ENCODE data around the gene SQOR.

Gene SQOR

DNA sequence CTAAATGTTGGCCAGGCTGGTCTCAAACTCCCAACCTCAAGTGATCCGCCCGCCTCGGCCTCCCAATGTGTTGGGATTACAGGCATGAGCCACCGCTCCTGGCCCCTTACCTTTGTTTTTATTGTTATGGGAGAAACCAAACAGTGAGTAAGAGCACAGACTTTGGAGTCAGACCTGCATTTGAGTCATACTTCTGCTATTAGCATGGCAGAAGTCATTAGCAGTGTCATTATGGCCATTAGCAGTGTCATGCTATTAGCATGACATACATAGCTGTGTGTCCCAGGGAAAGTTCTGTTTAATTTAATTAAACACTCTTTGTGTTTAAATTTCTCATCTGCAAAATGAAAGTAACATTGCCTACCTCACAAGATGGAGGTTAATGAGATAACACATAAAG lies 54.8 kb downstream of the SQOR start:
- no peak for TF ChIP-seq CTCF (IDR thresholded peaks at IDR 0.05; ENCODE audit: insufficient read depth, low read length, poor library complexity, severe bottlenecking)
- DNase-seq (ENCODE audit: extremely low read depth, insufficient read length) = no peak
- Histone ChIP-seq H3K4me3 (replicated peaks; ENCODE audit: low read depth, low read length) (no peak overlapping the region), H3K27me3 (replicated peaks; ENCODE audit: control insufficient read depth, insufficient read depth, low read length) (no peaks in the 10 kb centered on the region), H3K36me3 (ENCODE audit: control insufficient read depth, insufficient read depth, low read length) (peaks cover 13% of the 10 kb centered on the region)

DNA sequence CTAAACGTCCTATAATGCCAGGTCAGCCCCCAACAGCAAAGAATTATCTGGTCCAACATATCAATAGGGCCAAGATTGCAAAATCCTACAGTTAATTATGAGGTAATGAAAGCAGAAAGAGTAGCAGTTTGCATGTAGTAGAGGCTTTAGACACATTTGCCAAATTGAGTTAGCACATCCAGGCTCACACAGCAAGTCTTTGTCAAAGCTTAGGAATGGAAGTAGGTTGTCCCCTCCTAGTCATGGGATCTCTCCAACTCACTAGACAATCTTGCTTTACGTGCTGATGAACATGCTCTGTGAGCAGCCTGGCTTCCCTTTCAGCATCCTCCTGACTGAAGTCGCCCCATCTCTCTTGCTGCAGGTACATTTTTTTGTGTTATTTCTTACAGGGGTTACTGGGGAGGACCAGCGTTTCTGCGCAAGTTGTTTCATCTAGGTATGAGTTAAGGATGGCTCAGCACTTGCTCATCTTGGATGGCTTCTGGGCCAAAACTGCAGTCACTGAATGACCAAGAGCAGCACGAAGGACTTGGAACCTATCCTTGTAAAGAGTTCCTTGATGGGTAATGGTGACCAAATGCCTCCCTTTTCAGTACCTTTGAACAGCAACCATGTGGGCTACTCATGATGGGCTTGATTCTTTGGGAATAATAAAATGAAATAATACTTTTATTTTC lies 55.9 kb downstream of the SQOR start:
- no peak for TF ChIP-seq CTCF (IDR thresholded peaks at IDR 0.05; ENCODE audit: insufficient read depth, low read length, poor library complexity, severe bottlenecking)
- Histone ChIP-seq H3K4me3 (replicated peaks; ENCODE audit: low read depth, low read length) (no peak overlapping the region), H3K27me3 (replicated peaks; ENCODE audit: control insufficient read depth, insufficient read depth, low read length) (no peaks in the 10 kb centered on the region), H3K36me3 (ENCODE audit: control insufficient read depth, insufficient read depth, low read length) (peaks cover 11% of the 10 kb centered on the region)
- DNase-seq (ENCODE audit: extremely low read depth, insufficient read length) = no peak

- no peak for DNase-seq (ENCODE audit: extremely low read depth, insufficient read length)
- no peaks in the 10 kb centered on the region for H3K36me3 ChIP-seq (ENCODE audit: control insufficient read depth, insufficient read depth, low read length)
- TF ChIP-seq CTCF (IDR thresholded peaks at IDR 0.05; ENCODE audit: insufficient read depth, low read length, poor library complexity, severe bottlenecking) = no peak
- no peak overlapping the region for H3K4me3 ChIP-seq (replicated peaks; ENCODE audit: low read depth, low read length)
- H3K27me3 ChIP-seq (replicated peaks; ENCODE audit: control insufficient read depth, insufficient read depth, low read length) = no peaks in the 10 kb centered on the region
These were observed 66.3 kb downstream of the SQOR start for GRCh38 chr15:45701108-45701507.

DNA sequence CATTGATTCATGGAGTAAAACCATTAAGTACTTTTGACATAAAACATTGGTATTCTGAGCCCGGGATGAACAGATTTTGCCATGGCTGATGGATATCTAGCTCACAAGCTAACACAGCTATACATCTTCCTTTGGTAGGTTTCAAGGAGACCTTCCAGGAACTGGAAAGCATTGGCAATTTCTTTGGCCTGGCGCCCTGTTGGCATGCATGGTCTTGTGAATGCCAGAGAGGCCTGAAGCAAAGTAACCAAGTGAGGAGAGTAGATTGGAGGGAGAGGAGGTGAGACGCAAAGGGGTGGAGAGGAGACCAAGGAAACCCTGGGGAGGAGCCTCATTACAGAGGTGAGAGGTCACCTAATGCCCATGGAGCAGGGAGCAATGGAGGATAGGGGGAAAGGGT lies 67.2 kb downstream of the SQOR start:
- Histone ChIP-seq H3K4me3 (replicated peaks; ENCODE audit: low read depth, low read length) (no peak overlapping the region), H3K27me3 (replicated peaks; ENCODE audit: control insufficient read depth, insufficient read depth, low read length) (no peaks in the 10 kb centered on the region), H3K36me3 (ENCODE audit: control insufficient read depth, insufficient read depth, low read length) (no peaks in the 10 kb centered on the region)
- no peak for TF ChIP-seq CTCF (IDR thresholded peaks at IDR 0.05; ENCODE audit: insufficient read depth, low read length, poor library complexity, severe bottlenecking)
- no peak for DNase-seq (ENCODE audit: extremely low read depth, insufficient read length)

- no peak for DNase-seq (ENCODE audit: extremely low read depth, insufficient read length)
- no peaks in the 10 kb centered on the region for H3K27me3 ChIP-seq (replicated peaks; ENCODE audit: control insufficient read depth, insufficient read depth, low read length)
- no peak overlapping the region for H3K4me3 ChIP-seq (replicated peaks; ENCODE audit: low read depth, low read length)
- no peak for TF ChIP-seq CTCF (IDR thresholded peaks at IDR 0.05; ENCODE audit: insufficient read depth, low read length, poor library complexity, severe bottlenecking)
- H3K36me3 ChIP-seq (ENCODE audit: control insufficient read depth, insufficient read depth, low read length) = no peaks in the 10 kb centered on the region
These were observed 69.0 kb downstream of the SQOR start for GRCh38 chr15:45703670-45704328.
